T1000 (cell line): ENCODE measurements around the gene CISH.
A peak's percentile ranks its signal among the peaks of the same experiment; 100 is the strongest.

Experiments
- DNase-seq: peaks from one replicate; lab custom pipeline; 2025; ENCODE audit warnings: mixed read lengths; lab: John Stamatoyannopoulos, UW

Gene CISH

DNA sequence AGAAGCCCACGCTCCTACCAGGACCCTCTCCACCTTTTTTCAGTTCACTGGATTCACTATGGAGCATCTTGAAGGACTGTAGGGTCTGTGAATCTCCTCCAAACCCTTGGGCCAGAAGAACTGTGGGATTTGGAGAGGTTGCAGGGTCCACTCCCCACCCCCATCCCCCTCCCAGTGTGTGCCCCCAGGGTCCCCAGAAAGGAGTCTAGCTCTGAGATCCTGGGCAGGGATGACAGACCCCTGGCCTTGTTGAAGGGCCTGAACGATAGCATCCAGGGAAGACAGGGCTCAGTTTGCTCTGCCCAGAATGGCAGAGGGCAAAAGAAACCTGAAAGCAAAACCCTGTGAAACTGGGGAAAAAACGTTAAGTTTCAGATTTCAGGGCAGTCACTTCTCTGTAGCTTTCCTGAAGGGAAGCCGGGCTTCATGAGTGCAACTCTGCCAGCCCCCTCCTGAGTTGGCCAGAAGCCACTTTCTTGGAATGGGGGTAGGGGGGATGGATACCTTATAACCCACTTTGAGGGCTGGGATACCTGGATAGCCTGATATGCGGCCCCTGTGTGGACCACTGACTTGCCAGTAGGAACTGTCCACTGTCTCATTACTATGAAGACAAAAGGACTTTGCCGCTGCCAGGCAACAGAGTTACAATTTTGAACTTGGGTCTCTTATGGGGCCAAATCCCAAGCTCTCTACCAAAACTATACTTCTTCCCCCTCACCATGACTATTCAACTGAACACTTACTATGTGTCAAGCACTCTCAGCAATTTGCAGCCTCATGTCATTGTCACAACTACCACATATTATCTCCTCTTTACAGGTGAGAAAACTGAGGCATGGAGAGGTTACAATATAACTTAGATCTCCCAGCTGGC lies 1.6 kb upstream of the CISH start:
- DNase-seq: no peak

DNA sequence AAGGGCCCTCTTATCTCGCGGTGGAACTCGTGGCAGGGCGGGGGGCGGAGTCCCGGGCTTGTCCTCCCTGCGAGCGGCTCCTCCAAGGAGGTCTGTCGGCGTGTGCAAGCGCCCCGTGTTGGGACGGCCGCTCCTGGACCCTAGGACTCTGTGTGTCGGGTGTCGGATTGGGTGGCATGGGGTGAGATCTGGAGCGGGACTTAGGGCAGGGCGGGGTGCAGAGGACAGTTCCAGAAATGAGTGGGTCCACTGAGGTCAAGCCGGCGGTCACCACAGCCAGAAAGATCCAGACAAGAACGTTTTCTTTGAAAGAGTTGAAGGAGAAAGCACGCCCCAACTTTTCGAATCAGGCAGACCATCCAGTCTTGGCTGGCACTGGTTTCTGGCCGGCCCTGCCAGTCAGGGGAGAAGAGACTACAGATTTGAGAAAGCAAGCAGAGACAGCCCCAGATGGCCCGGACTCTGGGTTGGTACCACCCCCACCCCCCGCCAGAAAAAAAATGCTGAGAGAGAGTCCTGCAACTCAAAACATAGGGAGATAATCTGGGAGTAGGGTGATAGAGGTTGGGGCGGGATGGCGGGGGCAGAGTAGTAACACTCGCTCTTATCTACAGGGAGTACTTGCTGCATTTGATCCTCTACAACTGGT lies 784 bp upstream of the CISH start:
- DNase-seq: no peak

DNA sequence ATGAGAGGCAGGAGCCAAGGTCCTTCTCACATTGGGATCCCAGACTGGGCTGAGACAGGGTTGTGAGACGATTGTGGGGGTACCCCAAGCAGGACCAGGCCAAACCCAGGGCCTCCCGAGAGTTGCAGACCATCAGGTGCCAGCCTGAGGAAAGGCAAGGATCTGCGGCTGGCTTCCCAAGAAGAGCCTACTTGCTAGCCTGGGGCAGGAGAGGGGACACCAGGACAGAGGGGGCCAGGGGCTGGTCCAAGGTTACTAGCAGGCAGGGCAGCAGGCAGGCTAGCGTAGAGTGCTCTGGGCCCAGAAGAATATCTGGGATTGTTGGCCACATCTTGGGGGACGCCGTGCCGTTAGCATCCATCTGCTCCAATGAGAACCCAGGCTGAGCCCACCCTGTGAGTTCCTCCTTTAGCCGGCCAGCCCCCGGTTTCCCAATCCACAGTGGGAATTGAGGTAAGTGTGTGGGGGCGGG lies 546 bp downstream of the CISH start:
- no peak for DNase-seq

GRCh38 chr3:50610181-50610971 lies 1.2 kb downstream of the CISH start:
- no peak for DNase-seq

DNA sequence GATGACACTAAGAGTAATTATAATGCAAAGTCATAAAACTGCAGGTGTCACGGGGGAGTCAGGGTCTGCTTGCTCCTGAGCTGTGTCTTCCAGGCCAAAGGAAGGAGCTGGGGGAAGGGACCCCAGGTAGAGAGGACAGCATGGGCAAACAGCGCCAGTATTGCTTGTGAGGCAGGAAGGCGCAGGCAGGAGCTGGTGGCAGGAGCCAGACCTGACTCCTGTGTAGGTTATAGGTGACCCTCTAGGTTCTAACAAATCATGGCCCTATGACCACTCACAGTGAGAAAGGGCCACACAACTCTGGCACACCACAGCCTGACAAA lies 1.9 kb downstream of the CISH start:
- DNase-seq: no peak

DNA sequence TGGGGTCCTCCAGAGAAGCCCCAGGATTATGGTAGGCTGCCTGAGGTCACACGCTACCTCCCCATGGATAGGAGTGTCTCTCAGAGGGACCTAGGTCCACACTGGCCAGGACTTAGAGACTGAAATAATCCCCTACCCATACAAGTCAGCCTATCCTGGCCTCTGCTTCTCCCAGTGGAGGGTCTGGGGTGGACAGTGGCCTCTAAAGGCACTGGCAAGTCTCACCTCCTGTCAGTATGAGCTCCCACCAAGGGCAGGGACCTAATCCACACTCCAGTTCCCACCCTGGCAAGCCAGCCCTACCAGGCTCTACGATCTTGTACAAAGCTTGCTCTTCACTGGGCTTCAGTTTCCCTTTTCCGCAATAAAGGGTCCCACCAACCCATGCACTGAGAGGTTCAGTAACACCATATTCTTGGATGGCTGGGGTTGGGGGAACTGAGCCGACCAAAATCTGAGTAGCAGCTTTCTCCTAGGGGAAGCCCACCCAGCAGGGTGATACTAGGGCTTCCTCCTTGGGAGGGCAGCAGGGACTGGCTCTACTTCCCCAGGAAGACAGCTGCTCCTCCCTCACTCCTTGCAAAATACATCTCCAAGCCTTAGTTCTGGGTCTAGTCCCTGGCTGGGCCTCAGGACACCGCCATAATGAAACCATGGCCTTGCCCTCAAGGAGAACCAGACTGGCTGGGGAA lies 2.4 kb downstream of the CISH start:
- no peak for DNase-seq

DNA sequence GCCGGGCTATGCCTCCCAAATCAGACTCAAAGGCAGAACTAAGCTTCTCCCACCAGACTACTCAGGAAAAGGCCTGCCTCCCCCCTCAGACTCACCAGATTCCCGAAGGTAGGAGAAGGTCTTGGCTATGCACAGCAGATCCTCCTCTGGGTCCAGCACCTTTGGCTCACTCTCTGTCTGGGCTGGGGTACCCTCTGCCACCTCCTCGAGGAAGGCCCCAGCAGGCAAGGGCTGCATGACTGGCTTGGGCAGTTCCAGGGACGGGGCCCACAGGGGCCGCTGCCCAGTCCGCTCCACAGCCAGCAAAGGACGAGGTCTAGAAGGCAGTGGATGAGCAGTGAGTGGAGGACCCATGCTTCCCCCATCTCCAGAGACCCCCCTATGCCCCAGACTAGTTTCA lies 3.3 kb downstream of the CISH start:
- no peak for DNase-seq

DNA sequence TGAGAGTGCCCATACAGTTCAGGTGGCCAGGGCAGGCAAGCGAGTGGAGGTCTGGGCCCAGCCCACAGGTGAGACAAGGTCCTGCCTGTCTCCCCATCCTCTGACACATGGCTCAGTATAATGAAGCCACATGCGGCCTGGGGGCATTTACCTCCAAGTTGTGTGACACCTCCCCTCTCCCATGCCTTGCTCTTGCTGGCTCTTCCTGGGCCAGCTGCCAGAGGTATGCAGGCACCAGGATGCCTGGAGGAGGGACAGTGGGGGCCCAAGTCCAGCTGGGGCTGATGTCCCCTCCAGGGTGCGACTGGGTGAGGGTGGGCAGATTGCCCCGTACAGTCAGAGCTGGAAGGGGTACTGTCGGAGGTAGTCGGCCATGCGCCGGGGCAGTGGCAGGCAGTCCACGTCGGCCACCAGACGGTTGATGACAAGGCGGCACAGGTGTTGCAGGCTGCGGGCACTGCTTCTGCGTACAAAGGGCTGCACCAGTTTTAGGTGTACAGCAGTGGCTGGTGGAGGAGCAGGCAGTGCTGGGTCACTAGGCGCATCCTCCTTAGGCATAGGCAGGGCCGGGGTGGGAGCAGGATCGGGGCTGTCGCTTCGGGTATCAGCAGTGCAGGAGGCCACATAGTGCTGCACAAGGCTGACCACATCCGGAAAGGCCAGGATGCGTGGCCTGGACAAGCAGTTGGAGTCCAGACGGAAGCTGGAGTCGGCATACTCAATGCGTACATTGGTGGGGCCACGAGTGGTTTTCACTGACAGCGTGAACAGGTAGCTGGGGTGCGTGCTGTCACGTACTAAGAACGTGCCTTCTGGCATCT lies 4.1 kb downstream of the CISH start:
- DNase-seq: no peak

- no peak for DNase-seq
These were observed 5.0 kb downstream of the CISH start for GRCh38 chr3:50606596-50606995.

DNA sequence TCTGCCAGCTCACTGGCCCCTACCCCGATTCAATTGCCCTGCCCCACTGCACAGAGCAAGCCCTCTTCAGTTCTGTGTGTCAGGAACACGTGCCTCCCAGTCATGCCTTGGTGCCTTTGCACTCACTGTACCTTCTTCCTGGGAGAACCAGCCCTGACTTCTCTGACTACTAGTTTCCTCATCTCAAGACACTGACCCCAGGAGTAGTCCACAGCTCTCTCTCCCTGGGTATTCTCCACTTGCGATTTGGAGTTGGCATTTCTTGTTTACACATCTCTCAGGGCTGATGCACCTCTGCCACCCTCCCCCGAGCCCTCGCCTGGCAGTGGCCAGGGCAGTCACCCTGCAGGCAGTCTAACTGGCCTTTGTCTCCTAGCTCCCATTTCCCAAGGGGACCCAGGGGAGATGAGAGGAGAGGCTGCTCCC lies 5.7 kb downstream of the CISH start:
- no peak for DNase-seq

DNA sequence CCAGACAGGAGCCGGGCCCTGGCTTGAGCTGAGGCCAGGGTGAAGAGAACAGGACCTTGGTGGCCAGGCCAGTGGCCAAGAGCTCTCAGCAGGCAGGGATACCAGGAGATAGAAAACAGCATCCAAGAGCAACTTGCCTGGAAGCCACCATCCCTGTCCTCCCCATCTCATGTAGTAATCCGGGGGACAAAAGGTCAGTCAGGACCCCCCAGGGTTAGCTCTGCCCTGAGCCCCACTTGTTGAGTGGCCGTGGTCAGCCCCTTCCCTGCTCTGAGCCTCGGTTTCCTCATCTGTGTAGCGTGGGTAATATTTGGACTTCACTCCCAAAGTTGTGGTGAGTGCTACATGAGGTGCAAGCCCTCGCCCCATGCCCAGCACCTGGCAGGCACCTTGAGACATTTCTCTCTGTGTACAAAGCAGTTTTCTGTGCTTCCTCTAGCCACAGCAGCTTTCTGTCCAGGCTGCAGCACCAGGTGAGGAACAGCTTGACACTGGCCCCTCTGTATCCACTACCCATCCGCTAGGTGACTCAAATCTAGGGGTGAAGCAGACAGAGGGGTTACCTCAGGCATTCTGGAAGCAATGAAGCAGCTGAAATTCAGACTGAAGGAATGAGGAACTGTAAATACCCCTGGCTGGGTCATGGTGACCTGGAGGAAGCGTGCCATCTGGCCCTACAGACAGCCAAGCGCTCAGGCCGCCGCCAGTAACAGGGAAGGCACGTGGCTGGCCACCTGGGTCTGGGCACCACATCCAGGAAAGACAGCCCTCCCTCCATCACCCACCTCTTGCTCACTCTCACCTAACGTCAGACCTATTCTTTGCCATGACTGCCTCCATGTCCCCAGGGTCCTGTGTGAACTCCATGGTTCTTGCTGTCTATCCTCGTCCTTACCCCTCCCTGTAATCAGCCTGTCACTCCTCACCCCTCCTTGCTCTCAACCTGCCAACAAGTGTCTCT lies 6.7 kb downstream of the CISH start:
- no peak for DNase-seq

DNA sequence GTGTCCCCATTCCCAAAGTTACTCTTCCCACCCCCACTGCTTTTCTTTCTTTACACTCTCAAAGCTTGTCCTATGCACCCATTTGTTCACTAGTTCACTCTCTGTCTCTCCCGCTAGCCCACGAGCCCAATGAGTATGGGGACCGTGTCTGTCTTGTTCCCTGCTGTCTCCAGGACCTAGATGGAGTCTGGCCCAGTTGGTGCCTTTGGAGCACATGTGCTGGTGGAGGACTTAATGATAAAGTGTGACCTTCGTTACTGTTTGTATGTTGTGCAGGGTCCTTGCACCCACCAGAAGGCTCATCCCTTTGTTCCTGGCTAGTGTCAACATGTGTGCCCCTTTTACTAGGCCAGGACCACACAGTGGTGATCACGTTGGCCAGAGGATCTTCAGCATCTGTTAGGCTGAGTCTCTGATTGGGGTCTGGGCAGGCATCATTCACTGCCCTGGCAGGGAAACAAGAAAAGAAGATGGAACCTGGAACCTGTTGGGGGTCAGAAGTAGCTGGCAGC lies 7.4 kb downstream of the CISH start:
- DNase-seq: no peak

DNA sequence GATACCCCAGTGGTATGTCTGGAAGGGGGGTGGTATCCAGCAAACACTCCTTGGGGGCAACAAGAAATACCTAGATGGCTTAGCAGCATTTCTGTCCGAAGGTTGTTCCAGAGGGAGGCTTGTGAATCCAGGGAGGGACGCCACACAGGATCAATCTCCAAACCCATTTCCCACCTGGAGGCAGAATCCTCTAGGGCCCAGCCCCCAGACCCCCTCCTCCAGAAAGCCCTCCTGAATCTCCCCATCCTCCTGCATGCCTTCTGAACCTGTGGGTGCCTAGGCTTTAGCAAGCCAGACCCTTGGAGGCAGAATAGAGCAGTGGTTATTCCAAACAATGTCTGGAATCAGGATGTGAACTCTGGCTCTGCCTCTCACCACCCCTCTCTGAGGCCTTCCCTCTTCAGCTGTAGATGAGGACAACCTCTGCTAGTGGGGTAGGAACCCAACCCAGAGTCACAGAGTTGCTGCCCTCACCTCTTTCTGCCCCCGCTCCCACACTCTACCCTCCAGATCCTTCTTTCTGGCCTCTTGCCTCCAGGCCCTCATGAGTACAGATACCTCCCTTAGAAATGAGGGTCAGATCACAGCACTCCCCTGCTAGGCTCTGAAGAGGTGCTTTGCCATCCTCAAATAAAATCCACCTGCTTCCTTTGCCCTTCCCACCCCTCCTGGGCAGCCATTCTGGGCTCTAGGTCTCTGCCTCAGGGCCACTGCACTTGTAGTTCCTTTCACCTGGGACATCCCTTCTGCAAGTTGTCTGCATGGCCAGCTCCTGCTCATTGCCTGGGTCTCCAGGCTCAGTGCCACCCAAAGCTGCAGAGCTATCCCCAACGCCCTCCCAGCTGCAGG lies 8.1 kb downstream of the CISH start:
- no peak for DNase-seq

- DNase-seq: no peak
These were observed 8.9 kb downstream of the CISH start for GRCh38 chr3:50602595-50603191.

DNA sequence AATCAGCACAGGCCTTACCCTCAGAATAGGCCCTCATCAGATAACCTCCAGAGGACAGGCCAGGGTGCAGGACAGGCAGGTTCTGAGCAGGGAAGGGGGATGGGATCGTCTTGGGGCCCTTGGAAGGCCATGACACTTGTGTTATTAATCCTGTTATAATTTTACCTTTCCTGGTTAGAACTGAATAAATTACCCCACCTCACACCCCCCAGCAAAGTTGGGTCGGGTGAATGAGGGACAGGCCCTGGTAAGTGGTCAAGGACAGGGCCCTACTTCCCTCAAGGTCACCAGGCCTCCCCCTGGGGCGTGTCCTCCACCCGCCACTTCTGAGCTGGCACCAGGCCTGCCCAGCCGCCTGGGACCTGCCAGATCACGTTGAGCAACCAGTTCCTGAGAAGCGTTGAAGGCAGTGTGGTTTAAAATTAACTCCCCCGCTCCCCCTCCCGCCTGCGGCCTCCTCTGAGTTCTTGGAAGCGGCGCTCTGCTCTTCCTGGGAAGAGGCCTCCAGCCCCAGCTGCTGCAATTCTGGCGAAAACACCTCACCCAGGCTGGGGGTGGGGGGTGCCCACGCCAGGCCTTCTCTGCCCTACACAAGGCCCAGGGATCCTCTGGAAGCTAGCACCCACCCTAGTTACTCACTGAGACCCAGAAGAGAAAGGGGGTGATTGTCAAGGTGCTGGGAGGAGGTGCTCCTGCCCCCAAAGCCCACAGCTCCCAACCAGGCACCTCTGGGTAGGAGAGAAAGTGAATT lies 10.6 kb downstream of the CISH start:
- peak; percentile 82 for DNase-seq

- DNase-seq: no peak
These were observed 11.3 kb downstream of the CISH start for GRCh38 chr3:50600141-50600753.

DNA sequence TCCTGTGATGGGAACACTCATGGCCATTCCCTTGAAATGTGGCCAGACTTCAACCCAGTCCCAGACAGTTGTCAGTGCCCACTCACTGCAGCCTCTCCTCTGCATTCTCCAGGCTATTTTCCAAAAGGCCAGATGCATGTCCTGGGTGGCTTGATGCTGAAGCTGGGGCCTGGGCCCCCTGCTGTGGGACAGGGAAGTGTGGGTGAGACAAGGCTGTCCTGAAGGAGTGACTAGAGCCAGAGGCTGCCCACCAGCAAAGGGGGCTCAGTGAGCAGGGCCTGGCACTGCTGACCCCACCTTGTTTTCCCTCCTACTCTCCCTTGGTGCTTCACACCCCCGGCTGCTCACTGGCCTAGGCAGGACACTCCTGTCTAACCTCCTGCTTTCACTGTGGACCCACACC lies 11.9 kb downstream of the CISH start:
- DNase-seq: no peak
